ENCODE data around the gene ARMCX4.

GRCh38 chrX:101493225-101493624 lies 8.0 kb downstream of the ARMCX4 start:
- TF ChIP-seq CTCF (IDR thresholded peaks at IDR 0.05) = no peak
- no peak for TF ChIP-seq ZFX (IDR thresholded peaks at IDR 0.05; ENCODE audit: borderline replicate concordance)
